GM19193 (cell line): ENCODE data around the gene RNF220.

Experiments
- POLR2A ChIP-seq: IDR thresholded peaks from 4 replicates; pipeline ENCODE4 v1.6.1; 2011; ENCODE audit not compliant: insufficient read depth, insufficient read length; ENCODE audit errors: extremely low read depth

Gene RNF220

DNA sequence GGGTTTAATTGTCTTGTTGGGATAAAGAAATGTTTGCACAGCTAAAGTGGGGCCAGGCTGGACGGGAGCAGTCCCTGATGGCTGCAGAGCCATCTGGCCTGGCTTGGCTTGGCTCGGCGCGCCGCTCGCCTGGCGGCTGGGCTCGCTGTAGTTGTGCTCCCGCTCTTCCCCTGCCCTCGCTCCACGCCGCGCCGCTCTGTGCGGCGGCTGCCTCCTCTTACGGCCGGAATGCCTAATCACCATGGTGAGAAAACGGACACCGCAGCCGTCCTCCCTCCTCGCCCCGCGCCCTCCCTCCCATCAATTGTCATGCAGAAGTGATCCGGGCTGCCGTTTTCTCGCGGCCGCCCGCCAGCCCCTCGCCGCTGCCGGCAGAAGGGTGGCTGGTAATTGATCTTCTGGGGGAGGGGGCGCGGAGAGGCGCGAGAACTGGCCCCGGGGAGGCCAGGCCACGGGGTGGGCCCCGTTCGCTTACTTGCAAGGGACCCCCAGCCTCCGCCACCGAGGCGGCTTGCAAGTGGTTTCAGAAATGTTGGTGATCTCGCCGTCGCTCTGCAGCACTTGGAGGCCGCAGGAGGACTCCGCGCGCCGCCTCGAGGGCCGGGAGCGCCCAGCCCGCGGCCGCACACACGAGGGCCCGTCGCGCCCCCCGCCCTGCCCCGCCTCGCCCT is 12.4 kb downstream of the RNF220 start:
- no peak for TF ChIP-seq POLR2A

DNA sequence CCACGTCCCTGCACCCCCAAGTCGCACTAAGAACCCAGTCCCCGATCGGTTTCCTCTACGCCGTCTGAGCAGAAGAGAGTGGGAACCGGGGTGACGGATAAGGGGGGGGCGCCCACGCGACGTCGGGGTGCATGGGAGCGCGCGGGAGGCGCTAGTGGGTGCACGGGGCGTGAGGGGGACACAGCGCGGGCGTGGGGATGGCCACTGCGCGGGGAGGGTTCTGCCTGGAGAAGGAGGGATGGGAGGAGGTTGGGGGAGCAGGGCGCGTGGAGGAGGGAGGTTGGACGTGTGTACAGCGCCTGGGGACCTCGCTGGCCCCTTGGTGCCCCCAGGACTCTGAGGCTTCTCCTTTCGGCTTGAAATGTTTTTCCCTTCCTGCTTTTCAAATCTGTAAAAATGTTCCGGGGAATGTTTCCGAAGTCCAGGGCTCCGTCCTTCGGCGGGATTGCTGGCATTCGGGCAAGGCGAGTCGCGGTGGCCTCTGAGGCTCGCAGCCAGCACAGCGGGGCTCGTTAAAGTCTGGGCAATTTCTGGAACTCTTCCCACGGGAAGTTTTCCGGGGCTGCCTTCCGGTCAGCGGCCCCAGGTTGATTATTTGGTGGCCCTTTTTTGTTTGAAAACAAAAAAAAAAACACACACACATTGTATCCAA is 13.1 kb downstream of the RNF220 start:
- no peak for TF ChIP-seq POLR2A

DNA sequence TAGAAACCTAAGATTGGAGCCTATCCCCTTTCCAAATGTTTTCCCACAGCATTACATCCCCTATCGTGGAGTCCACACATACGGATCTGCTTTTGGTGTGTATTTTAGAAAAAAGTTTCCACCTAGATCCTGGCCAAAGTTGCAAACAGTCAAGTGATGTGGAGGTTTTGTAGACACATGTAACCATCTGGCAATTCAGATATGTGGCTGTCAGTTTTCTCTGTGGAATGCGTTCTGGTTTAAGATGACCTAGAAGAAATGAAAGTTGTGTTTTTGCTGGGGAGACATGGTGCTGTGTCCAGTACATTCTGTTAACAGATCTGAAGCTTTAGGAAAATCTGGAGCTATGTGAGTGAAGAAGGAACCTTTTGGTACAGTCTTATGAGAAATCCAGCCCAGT is 14.8 kb downstream of the RNF220 start:
- no peak for TF ChIP-seq POLR2A

DNA sequence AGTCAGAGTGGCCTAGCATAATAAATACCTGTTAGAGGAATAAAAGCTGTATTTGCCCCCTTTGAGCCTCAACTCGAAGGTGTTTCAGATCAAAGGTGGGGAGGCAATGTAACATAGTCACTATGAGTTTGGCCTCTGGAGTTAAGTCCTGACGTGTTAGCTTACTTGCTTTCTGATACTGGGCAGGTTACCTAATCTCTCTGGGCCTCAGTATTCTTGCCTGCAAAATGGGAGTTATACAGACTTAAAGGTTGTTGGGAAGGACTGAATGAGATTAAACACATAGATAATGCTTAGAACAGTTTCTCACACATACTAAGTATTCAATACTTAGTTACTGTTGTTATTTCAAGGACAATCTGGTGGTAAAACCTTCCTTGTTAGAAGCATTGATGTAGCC is 15.5 kb downstream of the RNF220 start:
- TF ChIP-seq POLR2A, result no peak

DNA sequence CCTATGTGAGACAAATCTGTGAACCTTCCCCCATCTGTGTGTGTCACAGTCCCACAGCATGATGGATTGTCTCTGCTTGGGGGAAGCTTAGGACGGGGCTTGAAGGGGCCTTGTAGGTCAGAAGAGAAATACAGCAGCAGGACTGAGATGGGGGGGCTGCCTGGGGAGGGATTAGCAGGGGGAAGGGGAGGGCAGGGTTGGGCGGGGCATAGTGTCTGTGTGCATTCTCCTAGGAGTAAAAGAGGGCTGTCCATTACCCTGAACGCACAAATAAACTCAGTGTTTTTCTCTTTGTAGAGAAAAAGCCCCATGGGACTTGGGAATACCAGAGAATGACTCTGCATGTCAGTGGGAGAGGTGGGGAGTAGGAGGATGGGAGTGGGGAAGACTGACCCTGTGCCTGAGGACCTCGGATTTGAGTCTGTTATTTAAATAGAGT is 16.4 kb downstream of the RNF220 start:
- TF ChIP-seq POLR2A, result no peak

DNA sequence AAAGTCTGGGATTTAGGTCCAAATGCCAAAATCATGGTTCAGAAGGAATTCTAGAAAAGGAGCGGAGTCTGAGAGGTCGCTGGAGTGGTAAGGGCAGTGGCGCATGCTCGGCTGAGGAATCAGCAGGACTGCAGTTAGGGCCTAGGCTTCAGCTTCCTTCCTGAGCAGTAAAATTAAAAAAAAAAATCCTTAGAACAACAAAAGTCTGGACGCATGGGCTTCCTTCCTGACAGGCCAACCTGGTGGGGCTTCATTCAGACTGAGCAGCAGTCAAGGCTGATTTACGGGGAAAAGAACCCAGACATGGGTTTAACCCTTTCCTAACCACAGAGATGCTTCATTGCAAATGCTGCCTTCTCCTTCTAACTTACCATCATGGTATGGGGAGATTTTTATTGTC is 17.1 kb downstream of the RNF220 start:
- no peak for TF ChIP-seq POLR2A

DNA sequence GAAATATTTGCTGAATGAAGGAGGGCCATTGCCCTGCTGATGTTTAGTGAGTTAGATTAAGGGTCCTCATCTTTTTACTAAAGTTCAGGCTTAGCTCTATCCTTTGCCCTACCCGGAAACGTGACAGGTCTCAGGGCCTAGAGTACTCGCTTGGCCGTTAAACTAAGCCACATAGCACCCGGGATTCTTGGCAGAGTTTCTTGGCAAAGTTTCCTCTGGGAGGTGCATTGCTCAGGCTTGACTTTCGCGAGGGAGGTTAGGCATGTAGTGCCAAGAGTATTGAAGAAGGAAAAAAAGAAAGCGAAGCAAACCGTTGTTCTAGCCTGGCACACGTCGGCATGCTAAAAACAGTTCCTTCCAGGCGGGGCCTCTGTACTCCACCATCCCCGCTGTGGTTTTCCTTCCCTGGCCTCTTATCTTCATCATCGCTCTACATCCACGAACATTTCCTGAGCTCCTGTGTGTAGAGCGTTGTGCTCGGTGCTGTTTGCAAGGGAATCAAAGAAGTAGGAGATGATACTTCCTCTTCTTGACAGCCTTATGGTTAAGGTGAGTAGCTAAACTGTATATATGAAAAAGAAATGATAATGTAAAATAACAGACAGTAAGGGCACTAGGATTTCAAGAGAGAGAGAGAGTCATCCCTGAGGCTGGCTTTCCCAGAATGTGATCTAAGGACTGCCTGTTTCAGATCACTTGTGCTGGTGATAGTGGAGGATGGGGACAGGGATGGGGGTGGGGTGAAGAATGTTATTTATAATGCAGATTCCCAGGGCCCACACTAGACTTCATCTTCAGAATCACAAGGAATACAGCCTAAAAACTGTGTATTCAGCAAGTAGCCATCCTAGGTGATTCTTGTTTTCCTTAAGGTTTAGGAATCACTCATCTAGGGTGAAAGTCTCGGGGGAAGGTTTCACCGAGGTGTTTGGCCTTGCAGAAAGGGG is 18.8 kb downstream of the RNF220 start:
- TF ChIP-seq POLR2A, result no peak

DNA sequence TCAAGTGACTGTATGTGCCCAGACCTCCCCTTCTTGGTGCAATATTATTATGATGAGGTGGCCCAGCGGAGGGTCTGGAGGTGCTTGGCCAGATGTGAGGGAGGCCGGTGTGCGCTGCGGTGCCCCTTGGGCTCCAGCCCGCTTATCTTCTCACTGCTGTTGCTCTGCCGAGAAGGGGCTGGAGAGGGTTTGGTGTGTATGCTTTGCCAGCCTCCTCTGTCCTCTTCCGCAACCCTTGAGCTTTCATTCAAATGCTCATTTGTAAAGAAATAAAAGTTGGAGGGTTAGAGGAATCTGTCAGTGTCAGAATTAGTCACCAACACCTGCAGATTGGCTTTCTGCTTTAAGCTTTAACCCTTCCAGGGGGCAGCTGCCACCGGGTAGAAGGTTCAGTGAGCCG is 19.7 kb downstream of the RNF220 start:
- TF ChIP-seq POLR2A, result no peak

DNA sequence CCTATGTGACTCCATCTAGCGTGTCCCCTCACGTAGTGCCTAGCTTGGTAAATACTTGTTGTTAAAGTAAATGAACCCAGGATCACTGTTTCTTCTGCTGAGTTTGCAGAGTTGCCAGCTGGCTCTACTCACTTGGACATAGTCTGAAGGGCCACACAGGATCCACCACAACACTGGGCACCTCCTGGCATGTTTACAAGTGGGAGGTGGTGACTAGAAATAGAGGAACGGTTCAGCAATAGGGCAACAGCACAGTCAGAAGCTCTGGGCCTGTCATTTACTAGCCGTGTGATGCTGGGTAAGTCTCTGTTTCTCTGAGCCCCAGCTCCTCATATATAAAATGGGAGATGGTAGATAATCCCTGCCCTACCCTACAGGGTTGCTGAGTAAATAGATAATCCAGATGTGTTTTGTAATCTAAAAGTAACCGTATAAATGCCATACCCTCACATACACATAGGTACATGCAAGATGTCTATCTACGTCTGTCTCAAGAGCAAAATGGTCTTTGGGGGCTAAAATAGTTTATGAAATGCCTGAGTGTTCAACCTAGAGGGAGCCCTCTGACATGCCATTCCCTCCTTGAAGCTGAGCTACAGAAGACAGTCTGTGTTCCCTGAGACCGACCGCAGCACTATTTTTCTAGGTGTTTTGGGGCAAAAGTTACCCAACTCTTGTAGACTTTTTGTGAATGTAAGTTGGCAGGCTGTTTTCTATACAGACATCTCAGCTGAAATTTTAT is 20.5 kb downstream of the RNF220 start:
- TF ChIP-seq POLR2A, result no peak

GRCh38 chr1:44431861-44432260 is 26.8 kb downstream of the RNF220 start:
- no peak for TF ChIP-seq POLR2A

DNA sequence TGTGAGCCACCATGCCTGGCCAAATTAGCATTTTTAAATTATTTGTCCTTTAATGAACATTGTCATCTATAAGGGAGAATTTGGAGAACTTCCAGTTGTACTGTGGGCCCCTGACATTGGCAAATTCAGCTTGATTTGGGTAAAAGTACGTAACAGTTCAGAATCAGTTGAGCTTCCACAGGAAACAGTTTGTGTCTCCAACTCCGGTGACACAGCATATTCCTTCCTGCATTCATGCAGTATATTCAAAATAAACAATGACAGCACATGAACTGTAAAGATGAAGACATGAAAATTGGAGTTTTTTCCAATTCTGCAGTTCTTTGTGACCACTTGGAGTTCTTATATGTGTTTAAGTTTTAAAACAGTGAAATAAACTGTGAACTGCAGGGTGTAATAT is 28.2 kb downstream of the RNF220 start:
- no peak for TF ChIP-seq POLR2A

DNA sequence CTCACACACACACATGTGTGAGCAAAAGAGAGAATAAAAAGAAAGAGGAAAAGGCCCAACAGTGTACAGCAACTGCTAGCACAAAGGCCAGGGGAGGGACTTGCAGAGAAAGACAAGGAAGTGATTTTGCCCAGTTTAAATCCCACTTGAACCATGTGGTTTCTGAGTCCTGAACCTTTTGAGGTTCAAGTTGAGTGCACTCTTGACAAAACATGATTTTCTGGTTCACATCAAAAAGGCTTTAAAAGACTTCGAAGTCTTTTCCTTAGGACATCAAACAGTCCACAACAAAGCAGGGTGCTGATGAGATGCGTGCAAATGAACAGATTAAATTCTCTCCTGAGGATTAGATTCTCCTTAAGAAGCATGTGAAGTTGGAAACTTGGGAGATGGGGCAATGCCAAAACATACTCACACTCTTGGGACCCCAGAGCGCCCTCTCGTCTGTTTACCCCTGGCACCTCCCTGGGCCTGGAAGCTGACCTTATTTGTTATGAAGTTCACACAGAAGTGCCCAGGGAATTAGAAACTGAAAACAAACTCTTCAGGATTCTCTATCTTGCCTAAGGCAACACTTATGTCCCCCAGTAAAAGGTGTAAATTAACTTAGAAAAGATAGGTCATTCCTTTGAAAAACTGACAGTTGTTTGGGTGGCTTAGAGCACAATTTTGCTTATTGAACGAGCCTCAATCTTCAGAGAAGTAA is 31.5 kb downstream of the RNF220 start:
- TF ChIP-seq POLR2A, result no peak

DNA sequence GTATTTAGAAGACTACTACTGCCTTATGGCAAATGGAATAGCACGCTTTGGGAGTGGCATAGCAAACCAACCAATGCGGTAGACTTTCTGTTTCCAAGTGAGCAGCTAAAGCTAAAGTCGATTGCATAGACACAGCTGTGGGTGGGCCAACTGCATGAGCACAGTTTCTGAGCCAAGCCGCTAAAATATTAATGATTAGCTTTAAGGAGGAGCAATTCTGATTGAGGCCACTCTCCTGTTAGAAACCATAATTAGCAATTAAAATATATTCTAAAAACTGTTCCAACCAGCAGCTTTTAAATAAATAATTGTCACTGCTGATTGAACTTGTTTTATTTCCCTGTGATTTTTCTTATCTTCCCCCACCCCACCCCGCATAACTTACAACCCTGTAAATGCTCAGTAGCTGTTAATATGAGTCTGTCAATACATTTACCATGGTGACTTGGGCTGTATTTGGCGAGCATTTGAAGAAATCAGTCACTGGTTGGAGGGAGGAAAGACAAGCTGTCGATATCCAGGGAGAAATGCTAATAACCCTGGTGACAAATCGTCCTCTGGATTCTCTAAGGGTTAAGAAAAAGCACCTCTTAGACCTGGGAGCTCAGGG is 32.2 kb downstream of the RNF220 start:
- TF ChIP-seq POLR2A, result no peak

- TF ChIP-seq POLR2A, result no peak
Measured at GRCh38 chr1:44442791-44443190, 37.7 kb downstream of the RNF220 start.
